ENCODE data around the gene DCAF8. TPM values are rescaled to one million over a fixed set of nuclear protein-coding genes. Genes with fewer than 3 reads are reported as not detected.
"Not testable (repeated sequence)": the region's sequence is repeated elsewhere in the genome, so short reads cannot be mapped to it uniquely, and the experiment has no call there.

DCAF8 gene
- total RNA-seq, 1 donor from 2014 or later = 172 TPM

GRCh38 chr1:160291248-160292220, 29.2 kb upstream of the DCAF8 start:
- no peak overlapping the region for H3K27ac Mint-ChIP-seq
- intact Hi-C loops (cut with micrococcal nuclease) = loop anchor here (1.0 to 5.0 kb wide), 5 partner anchors 29 to 190 kb away; partner anchors contain the start of gene DCAF8
- TF ChIP-seq, protein P1, sequence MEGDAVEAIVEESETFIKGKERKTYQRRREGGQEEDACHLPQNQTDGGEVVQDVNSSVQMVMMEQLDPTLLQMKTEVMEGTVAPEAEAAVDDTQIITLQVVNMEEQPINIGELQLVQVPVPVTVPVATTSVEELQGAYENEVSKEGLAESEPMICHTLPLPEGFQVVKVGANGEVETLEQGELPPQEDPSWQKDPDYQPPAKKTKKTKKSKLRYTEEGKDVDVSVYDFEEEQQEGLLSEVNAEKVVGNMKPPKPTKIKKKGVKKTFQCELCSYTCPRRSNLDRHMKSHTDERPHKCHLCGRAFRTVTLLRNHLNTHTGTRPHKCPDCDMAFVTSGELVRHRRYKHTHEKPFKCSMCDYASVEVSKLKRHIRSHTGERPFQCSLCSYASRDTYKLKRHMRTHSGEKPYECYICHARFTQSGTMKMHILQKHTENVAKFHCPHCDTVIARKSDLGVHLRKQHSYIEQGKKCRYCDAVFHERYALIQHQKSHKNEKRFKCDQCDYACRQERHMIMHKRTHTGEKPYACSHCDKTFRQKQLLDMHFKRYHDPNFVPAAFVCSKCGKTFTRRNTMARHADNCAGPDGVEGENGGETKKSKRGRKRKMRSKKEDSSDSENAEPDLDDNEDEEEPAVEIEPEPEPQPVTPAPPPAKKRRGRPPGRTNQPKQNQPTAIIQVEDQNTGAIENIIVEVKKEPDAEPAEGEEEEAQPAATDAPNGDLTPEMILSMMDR (IDR thresholded peaks at IDR 0.05) = peak; percentile 70
- H3K4me3 Mint-ChIP-seq = no peak overlapping the region
- no peaks in the 10 kb centered on the region for H3K27me3 Mint-ChIP-seq
- H3K4me1 Mint-ChIP-seq = peaks cover 4% of the 10 kb centered on the region
- ATAC-seq (ENCODE audit: low read depth) (peak; percentile 96), DNase-seq (peak; percentile 23)
- H3K9me3 Mint-ChIP-seq = no peaks in the 10 kb centered on the region
- ChIA-PET POLR2A (interaction anchor here (0.5 to 2.2 kb wide), 5 partner anchors 28 to 190 kb away, joined by 4 to 9 read pairs (median 7); partner anchors contain the start of gene CASQ1), CTCF (interaction anchor here (0.5 to 5.5 kb wide), 56 partner anchors 8 to 384 kb away, joined by 3 to 88 read pairs (median 5); partner anchors contain the start of genes CASQ1, DCAF8, IGSF8 and PEA15)
- peaks cover 81% of the 10 kb centered on the region for H3K36me3 Mint-ChIP-seq (ENCODE audit: low read depth)

DNA sequence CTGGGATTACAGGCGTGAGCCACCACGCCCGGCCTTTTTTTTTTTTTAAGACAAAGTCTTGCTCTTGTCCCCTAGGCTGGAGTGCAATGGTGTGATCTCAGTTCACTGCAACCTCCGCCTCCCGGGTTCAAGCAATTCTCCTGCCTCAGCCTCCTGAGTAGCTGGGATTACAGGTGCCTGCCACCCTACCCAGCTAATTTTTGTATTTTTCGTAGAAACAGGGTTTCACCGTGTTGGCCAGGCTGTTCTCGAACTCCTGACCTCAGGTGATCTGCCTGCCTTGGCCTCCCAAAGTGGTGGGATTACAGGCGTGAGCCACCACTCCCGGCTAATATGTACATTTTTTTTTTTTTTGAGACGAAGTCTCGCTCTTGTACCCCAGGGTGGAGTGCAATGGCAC, 25.4 kb upstream of the DCAF8 start:
- H3K27ac Mint-ChIP-seq; ATAC-seq (ENCODE audit: low read depth); H3K27me3 Mint-ChIP-seq; H3K4me3 Mint-ChIP-seq; intact Hi-C loops (cut with micrococcal nuclease); DNase-seq; H3K9me3 Mint-ChIP-seq: not testable (repeated sequence)
- CTCF ChIA-PET = interaction anchor here (0.9 to 5.5 kb wide), 3 partner anchors 36 to 186 kb away, joined by 4 to 88 read pairs (median 8); no protein-coding TSS in a partner anchor
- POLR2A ChIA-PET = interaction anchor here (0.8 kb wide), 1 partner anchor 25 kb away, joined by 4 read pairs; the partner anchor contains the start of gene DCAF8
- H3K4me1 Mint-ChIP-seq = peaks cover 23% of the 10 kb centered on the region
- H3K36me3 Mint-ChIP-seq (ENCODE audit: low read depth) = peaks cover 51% of the 10 kb centered on the region

DNA sequence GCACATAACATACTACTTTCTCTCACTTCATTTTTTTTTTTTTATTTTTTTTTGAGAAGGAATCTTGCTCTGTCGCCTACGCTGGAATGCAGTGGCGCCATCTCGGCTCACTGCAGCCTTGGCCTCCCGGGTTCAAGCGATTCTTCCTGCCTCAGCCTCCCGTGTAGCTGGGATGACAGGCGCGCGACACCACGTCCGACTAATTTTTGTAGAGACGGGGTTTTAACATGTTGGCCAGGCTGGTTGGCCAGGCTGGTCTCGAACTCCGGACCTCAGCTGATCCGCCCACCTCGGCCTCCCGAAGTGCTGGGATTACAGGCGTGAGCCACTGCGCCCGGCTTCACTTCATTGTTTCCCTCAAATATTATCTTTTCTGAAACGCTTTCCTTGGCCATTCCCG, 23.2 kb upstream of the DCAF8 start:
- ChIA-PET POLR2A (interaction anchor here (0.7 to 2.3 kb wide), 13 partner anchors 13 to 187 kb away, joined by 3 to 46 read pairs (median 3); partner anchors contain the start of genes DCAF8 and IGSF8), CTCF (interaction anchor here (1.5 to 1.9 kb wide), 3 partner anchors 33 to 182 kb away, joined by 4 to 8 read pairs (median 7); no protein-coding TSS in a partner anchor)
- intact Hi-C loops (cut with micrococcal nuclease) = loop anchor here (1.0 kb wide), 1 partner anchor 23 kb away; the partner anchor contains the start of gene DCAF8
- Mint-ChIP-seq H3K4me3 (peak overlapping the region; percentile 95), H3K9me3 (no peaks in the 10 kb centered on the region), H3K4me1 (peaks cover 24% of the 10 kb centered on the region), H3K27me3 (no peaks in the 10 kb centered on the region), H3K36me3 (ENCODE audit: low read depth) (peaks cover 51% of the 10 kb centered on the region), H3K27ac (peak overlapping the region; percentile 87)
- DNase-seq (no peak), ATAC-seq (ENCODE audit: low read depth) (no peak)
- TF ChIP-seq, protein P1 (IDR thresholded peaks at IDR 0.05) = no peak

DNA sequence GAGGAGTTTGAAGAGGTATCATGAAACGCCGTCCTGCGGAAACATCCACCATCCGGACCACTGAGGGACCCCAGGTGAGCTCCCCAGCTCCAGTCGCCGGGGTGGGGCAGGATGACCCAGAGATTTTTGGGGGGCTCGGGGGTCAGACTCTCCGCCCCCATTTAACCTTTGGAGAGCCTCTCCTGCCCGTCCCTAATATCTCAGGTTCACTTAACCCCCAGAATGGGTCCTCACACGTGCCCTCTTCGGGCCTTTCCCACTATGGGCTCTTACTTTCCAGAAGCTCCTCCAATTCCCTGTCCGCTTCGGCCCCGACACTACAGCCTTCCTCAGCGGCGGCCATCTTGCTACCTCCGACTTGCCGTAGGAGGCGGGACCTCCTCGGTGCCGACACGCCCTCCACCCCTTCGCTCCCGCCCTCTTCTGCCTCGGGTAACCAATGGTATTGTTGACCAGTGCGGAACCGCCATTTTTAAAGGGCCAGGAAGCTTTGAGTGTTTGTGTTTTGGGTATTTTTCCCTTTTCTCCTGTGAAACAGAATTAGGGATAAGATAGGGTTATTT, 22.5 kb upstream of the DCAF8 start, which contains the start of gene PEX19:
TSS of gene PEX19 (minus strand) at position 352 of the 563 bp plus-strand sequence. CDS start at position 343, 9 bp downstream.
- peak within 1 kb of the TSS; percentile 87 for H3K27ac Mint-ChIP-seq
- H3K27me3 Mint-ChIP-seq = no peaks in the 10 kb centered on the region
- H3K4me1 Mint-ChIP-seq = peaks cover 24% of the 10 kb centered on the region
- peak; percentile 100 for ATAC-seq (ENCODE audit: low read depth)
- H3K9me3 Mint-ChIP-seq = no peaks in the 10 kb centered on the region
- TF ChIP-seq, protein P1 (IDR thresholded peaks at IDR 0.05) = no peak
- H3K36me3 Mint-ChIP-seq (ENCODE audit: low read depth) = peaks cover 51% of the 10 kb centered on the region
- ChIA-PET POLR2A (interaction anchor here (0.6 to 2.3 kb wide), 13 partner anchors 9 to 186 kb away, joined by 3 to 46 read pairs (median 3); partner anchors contain the start of genes DCAF8 and IGSF8), CTCF (interaction anchor here (1.5 to 1.9 kb wide), 3 partner anchors 33 to 181 kb away, joined by 4 to 8 read pairs (median 7); no protein-coding TSS in a partner anchor)
- H3K4me3 Mint-ChIP-seq = peak within 1 kb of the TSS; percentile 95
- DNase-seq = peak; percentile 85
- intact Hi-C loops (cut with micrococcal nuclease) = loop anchor here (1.0 kb wide), 1 partner anchor 23 kb away; the partner anchor contains the start of gene DCAF8

DNA sequence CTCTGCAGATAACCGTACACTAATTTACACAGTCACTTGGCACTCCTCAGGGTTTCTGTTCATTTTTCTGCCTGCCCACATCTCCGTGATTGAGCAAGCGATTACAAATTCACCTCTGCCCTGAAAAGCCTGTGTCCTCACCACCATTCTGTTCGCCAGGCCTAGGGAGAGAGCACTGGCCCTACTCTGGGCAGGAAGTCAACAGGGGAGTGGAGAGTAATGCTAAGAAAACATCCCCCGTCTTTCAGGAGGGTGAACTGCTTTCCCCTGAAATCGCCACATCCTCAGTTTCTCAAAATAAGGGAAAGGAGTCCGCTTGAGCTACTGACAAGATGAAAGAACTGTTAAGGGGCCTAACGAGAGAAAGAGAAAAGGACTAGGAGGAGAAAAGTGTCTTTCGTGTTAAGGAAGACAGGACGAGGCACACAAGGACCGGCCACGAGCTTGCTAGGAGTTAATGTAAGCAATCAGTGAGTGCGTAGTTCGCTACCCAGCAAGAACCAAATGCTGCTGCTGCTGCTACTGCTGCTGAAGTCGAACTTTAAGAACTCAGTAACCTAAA, 22.0 kb upstream of the DCAF8 start:
- peaks cover 51% of the 10 kb centered on the region for H3K36me3 Mint-ChIP-seq (ENCODE audit: low read depth)

More for the DNA sequence above, 22.0 kb upstream of the DCAF8 start:
- no peaks in the 10 kb centered on the region for H3K9me3 Mint-ChIP-seq
- intact Hi-C loops (cut with micrococcal nuclease) = no loop called here
- peak overlapping the region; percentile 87 for H3K27ac Mint-ChIP-seq
- ChIA-PET CTCF (interaction anchor here (1.5 to 1.9 kb wide), 3 partner anchors 32 to 181 kb away, joined by 4 to 8 read pairs (median 7); no protein-coding TSS in a partner anchor), POLR2A (interaction anchor here (0.6 to 2.3 kb wide), 9 partner anchors 9 to 186 kb away, joined by 3 to 46 read pairs (median 6); partner anchors contain the start of genes DCAF8 and IGSF8)
- no peaks in the 10 kb centered on the region for H3K27me3 Mint-ChIP-seq
- peak overlapping the region; percentile 95 for H3K4me3 Mint-ChIP-seq
- TF ChIP-seq, protein P1 (IDR thresholded peaks at IDR 0.05) = no peak
- ATAC-seq (ENCODE audit: low read depth) (peak; percentile 10), DNase-seq (no peak)
- H3K4me1 Mint-ChIP-seq = peaks cover 24% of the 10 kb centered on the region
